Activated T-cell treated with anti-CD3 and anti-CD28 coated beads, Interleukin-2, amount 50 U/mL, for 24 hours (primary cell): ENCODE results near the gene EFHC1.

ENCODE experiments used
- DNase-seq: peaks from one replicate; pipeline ENCODE4 v3.0.0-alpha.2; 2020
- H3K27ac Mint-ChIP-seq: 2 replicates; pipeline ENCODE4 v1.8.0; 2020; ENCODE audit warnings: mild to moderate bottlenecking, mixed read lengths
- H3K27me3 Mint-ChIP-seq: 2 replicates; pipeline ENCODE4 v1.8.0; 2020; ENCODE audit warnings: mixed read lengths
- H3K36me3 Mint-ChIP-seq: 2 replicates; pipeline ENCODE4 v1.8.0; 2020; ENCODE audit warnings: low read depth, mixed read lengths
- H3K4me1 Mint-ChIP-seq: 2 replicates; pipeline ENCODE4 v1.8.0; 2020; ENCODE audit warnings: low read depth, mixed read lengths
- H3K4me3 Mint-ChIP-seq: 2 replicates; pipeline ENCODE4 v1.8.0; 2020; ENCODE audit warnings: mild to moderate bottlenecking, moderate library complexity, mixed read lengths
- H3K9me3 Mint-ChIP-seq: 2 replicates; pipeline ENCODE4 v1.8.0; 2020; ENCODE audit warnings: mixed read lengths

Gene EFHC1

DNA sequence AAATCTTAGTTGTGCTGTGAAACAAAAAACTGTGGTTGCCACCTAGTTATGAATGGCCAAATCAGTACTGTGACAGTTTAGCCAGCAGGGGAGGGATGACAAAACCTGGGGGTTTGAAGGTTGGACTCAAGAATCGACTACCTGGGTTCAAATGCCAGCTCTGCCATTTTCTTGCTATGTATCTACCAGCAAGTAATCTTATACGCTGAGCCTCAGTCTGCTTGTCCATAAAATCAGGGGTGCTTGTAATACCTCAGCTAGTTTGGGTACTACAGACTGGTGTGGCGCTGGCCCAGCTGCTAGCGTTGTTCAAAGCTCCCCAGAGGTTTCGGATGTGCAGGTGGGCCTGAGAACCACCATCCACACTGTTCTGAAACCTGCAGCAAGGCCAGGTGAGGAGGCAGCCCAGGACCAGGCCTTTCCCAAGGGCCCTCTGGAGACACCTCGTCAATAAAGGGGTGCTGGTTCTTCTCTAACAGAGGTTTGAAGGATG, 116.3 kb downstream of the EFHC1 start:
- Mint-ChIP-seq H3K9me3 (no peaks in the 10 kb centered on the region), H3K4me1 (peaks cover 45% of the 10 kb centered on the region), H3K27ac (no peak overlapping the region), H3K4me3 (no peak overlapping the region), H3K27me3 (no peaks in the 10 kb centered on the region), H3K36me3 (peaks cover 12% of the 10 kb centered on the region)
- no peak for DNase-seq

DNA sequence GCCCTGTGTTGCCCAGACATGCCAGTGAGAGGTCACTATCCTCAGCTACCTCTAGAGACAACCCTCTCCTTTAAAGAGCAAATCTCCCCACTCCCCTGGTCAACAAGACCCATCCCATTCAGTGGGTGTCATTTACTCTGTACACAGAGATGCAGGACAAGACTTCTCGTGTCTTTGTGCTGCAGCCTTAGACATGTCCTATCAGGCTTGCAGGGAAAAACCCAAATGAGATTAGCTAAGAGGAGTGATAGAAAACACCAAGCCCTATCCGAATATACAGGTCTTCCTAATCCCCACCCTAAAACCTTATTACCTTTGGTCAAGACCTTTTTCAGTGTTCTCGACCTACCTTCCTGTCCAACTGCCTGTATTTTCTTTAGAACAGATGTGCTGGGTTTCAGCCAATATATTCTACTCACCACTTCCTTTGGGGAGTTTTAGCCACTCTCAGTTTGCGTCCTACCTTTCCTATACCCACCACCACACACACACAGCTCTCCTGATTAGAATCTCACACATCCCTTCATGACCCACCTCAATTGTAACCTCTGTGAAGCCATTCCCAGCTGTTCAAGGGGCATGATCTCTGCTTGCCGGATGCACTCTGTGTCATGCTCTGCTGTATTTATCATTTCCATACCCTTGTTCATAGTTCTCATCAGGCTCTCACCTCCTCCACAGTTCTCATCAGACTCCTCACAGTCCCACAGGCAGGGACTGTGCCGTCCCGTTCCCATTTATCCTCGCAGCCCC, 117.0 kb downstream of the EFHC1 start:
- H3K4me1 Mint-ChIP-seq, result peaks cover 45% of the 10 kb centered on the region
- no peak for DNase-seq
- no peaks in the 10 kb centered on the region for H3K9me3 Mint-ChIP-seq
- peaks cover 12% of the 10 kb centered on the region for H3K36me3 Mint-ChIP-seq
- no peak overlapping the region for H3K4me3 Mint-ChIP-seq
- no peak overlapping the region for H3K27ac Mint-ChIP-seq
- no peaks in the 10 kb centered on the region for H3K27me3 Mint-ChIP-seq

DNA sequence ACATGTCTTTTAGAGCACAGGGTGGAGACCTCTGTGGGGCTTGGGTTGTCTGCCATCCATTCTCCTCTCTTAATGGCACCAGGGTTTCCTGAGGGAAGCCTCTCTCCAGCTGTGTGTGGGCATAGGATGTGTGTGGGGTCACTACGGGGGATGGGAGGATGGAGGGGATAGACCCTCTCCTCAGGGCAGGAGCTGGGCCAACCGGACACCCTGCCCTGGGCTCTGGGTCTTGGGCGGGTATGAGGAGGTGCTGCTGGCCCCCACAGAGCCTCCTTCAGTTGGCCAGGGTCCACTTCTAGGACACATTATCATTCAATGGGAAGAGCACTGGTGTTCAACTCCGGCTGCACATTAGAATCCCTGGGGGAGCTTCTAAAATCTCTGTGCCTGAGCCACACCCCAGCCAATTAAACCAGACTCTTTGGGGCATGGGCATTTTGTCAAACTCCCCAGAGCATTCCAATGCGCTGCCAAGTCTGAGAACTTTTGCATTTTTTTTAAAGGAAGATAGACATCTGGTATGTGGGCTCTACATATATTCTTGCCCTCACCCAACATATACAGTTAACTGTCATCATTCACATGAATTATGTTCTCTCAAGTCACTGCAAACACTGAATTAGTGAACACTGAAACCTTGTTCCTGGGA, 118.2 kb downstream of the EFHC1 start:
- Mint-ChIP-seq H3K9me3 (no peaks in the 10 kb centered on the region), H3K36me3 (peaks cover 12% of the 10 kb centered on the region), H3K27me3 (no peaks in the 10 kb centered on the region), H3K27ac (no peak overlapping the region), H3K4me3 (no peak overlapping the region), H3K4me1 (peaks cover 45% of the 10 kb centered on the region)
- no peak for DNase-seq

DNA sequence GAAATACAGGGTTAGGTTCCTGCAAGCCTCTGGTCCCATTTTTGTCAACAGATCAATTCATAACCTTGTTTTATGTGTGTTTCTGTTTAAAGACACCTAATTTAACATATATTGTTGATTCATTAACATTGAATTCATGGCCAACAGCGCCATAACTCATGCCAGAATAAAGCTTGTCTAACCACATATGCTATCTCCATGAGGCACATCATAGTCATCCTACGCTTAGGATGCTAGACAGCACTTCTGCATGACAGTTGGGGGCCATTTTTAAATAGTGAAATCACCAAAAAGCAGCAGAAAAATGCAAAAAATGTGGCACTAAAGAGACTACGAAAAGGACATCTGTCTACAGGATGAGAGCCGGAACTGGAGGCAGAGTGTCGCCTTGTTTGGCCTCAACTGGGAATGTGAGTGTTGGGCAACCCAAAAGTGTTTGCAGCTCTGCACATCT, 118.8 kb downstream of the EFHC1 start:
- Mint-ChIP-seq H3K27ac (no peak overlapping the region), H3K9me3 (no peaks in the 10 kb centered on the region), H3K4me1 (peaks cover 45% of the 10 kb centered on the region), H3K27me3 (no peaks in the 10 kb centered on the region), H3K4me3 (no peak overlapping the region), H3K36me3 (peaks cover 12% of the 10 kb centered on the region)
- no peak for DNase-seq

DNA sequence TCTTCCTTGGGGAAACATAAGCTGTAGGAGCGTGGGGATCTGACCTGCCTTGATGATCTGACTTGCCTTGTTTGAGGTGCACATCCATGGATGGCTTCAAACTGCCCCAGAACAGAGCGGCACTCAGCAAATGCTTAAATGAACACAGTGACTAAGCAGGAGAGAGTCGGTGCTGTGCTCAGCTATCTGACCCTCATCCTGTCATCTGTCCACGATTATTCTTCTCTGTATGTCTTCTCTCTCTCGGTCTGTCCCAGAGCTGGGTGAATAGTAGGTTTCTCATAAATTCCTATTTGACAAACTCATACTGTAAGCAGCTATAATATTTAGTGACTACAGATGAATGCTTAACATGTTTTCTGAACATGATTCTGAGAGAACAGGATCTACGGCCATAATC, 119.5 kb downstream of the EFHC1 start:
- no peak overlapping the region for H3K4me3 Mint-ChIP-seq
- no peak overlapping the region for H3K27ac Mint-ChIP-seq
- H3K36me3 Mint-ChIP-seq, result peaks cover 5% of the 10 kb centered on the region
- H3K27me3 Mint-ChIP-seq, result no peaks in the 10 kb centered on the region
- no peak for DNase-seq
- H3K9me3 Mint-ChIP-seq, result no peaks in the 10 kb centered on the region
- H3K4me1 Mint-ChIP-seq, result peaks cover 43% of the 10 kb centered on the region

DNA sequence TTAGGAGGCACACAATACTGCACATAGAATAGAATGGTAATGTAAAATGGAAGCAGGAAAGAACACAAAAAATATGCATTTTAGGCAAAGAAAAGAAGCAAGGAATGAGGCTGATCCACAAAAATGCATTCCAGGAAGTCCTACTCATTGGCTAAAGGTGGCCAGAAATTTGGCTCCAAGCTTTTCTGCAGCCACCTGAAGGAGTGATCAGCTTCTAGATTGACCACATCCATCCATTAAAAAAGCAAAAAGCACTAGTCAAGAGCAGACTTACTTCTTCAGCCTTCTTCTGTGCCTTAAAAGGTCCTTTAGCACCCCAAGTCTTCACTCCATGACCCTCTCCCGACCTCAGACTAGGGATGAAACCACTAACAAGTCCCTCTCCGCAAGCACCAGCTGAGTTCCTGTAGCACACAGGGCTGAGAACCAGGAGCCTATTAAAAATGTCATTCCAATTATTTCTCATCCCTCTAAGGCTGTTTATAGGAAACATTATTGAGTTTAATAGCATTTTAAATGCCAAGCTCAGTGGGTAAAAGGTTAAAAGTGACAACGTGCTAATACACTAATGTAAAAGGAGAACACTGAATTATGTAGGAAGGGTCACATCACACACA, 120.3 kb downstream of the EFHC1 start:
- Mint-ChIP-seq H3K9me3 (no peaks in the 10 kb centered on the region), H3K4me3 (no peak overlapping the region), H3K27ac (no peak overlapping the region), H3K27me3 (no peaks in the 10 kb centered on the region), H3K36me3 (no peaks in the 10 kb centered on the region), H3K4me1 (peaks cover 35% of the 10 kb centered on the region)
- DNase-seq, result no peak

DNA sequence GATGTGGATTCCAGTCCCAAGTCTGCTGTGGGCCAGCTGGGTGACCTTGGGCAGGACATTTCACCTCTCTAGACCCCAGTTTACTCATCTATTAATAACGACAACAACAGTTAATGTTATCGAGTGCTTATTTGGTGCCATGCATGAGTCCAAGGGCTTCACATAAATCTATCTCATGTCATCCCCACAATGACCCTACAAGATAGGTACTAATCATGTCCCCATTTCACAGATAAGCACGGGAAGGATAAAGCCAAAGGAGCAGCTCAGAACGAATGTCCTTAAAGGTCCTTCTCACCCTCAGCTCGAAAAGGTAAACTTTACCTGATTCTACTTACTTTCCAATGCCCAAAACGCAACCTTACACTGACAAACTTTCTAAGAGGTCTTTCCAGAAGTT, 121.0 kb downstream of the EFHC1 start:
- no peak overlapping the region for H3K4me3 Mint-ChIP-seq
- H3K9me3 Mint-ChIP-seq, result no peaks in the 10 kb centered on the region
- H3K4me1 Mint-ChIP-seq, result peaks cover 30% of the 10 kb centered on the region
- H3K27ac Mint-ChIP-seq, result no peak overlapping the region
- no peak for DNase-seq
- H3K36me3 Mint-ChIP-seq, result no peaks in the 10 kb centered on the region
- H3K27me3 Mint-ChIP-seq, result no peaks in the 10 kb centered on the region

DNA sequence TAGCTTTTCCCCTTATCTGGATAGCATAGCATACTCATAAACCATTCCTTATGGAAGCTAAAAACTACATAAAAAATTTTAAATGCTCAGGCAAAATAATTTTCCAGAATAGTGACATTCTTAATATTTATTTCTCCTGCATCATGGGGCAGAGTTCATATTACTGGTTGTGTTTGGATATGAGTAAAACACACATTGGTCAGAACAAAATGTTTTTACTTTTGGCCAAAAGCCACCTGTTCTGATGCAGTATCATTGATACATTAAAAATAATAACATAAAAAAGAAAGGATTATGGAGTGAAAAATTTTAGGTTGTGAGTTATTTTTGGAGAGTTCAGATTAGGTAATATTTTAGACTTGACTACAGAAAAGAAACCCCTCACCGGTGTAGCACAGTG, 123.1 kb downstream of the EFHC1 start:
- Mint-ChIP-seq H3K27ac (no peak overlapping the region), H3K4me3 (no peak overlapping the region), H3K27me3 (no peaks in the 10 kb centered on the region), H3K9me3 (no peaks in the 10 kb centered on the region), H3K36me3 (no peaks in the 10 kb centered on the region), H3K4me1 (peaks cover 17% of the 10 kb centered on the region)
- DNase-seq, result no peak

DNA sequence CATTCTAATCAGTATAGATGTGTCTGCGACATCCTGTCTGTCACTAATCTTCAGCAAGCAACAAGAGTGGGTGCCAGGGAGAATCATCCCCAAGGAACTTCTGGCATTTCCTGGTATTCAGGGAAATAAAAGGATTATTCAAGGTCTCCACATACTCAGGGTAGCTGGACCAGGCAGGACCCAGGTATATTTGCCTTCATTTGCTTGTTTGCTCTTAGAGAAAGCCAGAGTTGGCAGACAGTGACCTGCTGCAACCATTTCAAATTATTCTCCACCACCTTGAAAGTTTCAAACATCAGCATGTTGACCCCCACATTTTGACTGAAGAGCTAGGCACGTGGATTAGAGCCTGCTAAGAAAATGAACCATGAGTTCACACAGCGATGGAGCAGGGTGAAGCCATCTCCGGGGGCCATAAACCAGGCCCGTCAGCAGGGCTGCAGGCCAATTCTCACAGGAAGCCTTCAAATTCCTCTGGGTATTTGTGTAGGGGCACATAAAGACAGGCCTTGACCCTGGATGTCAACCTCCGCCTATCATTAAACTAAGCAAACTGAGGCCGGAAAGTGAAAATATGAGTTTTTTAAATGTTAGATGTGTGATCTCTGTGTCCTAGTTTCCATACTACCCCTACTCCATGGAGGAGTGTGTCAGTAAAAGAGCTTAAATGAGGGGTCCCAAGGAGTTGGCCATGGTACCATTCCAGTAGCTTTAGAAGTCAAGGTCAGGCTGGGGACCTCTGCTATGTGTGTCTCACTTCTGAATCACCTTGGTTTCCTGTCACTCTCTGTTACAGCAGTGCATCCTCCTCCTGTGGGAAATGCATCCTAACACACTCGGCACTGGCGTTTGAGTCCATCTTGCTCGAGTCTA, 123.8 kb downstream of the EFHC1 start:
- Mint-ChIP-seq H3K27ac (no peak overlapping the region), H3K4me1 (peaks cover 11% of the 10 kb centered on the region), H3K36me3 (no peaks in the 10 kb centered on the region), H3K4me3 (no peak overlapping the region), H3K9me3 (no peaks in the 10 kb centered on the region), H3K27me3 (no peaks in the 10 kb centered on the region)
- no peak for DNase-seq

DNA sequence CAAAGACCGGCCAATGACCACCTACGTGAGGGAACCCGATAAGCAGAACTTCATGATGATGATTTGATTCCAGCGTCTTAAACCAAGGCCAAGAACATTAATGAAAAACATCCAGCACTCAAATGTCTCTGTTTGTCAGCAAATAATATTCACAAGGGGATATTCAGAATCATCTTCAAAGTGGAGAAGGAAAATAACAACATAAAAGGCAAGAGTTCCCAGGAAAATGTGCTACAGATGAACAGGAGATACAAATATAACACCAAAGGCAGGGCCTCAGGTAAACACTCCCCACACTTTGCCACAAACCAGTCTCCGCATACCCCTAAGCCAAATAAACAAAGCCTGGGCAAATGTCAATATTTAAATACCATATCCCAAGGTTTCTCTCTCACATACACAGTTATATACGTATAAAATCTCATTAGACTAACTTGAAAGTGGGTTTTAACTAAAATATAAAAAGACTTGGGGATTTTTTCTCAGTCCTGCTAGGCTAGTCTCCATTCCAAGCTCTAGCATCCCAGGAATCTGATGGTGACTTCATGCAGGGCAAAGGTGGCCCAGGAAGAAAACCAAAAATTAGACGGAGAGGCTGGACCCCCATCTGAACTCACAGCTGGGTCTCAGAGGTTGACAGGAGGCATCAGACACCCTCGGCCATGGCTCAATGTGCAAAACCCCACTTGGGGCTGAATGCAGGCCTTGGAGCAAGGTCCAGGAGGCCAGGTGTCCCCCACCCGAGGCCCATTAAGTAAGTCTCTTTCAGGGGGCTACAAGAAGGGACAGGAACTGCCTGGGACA, 124.7 kb downstream of the EFHC1 start:
- peaks cover 11% of the 10 kb centered on the region for H3K4me1 Mint-ChIP-seq
- DNase-seq, result no peak
- no peak overlapping the region for H3K4me3 Mint-ChIP-seq
- H3K27me3 Mint-ChIP-seq, result no peaks in the 10 kb centered on the region
- H3K27ac Mint-ChIP-seq, result no peak overlapping the region
- H3K9me3 Mint-ChIP-seq, result no peaks in the 10 kb centered on the region
- H3K36me3 Mint-ChIP-seq, result no peaks in the 10 kb centered on the region

DNA sequence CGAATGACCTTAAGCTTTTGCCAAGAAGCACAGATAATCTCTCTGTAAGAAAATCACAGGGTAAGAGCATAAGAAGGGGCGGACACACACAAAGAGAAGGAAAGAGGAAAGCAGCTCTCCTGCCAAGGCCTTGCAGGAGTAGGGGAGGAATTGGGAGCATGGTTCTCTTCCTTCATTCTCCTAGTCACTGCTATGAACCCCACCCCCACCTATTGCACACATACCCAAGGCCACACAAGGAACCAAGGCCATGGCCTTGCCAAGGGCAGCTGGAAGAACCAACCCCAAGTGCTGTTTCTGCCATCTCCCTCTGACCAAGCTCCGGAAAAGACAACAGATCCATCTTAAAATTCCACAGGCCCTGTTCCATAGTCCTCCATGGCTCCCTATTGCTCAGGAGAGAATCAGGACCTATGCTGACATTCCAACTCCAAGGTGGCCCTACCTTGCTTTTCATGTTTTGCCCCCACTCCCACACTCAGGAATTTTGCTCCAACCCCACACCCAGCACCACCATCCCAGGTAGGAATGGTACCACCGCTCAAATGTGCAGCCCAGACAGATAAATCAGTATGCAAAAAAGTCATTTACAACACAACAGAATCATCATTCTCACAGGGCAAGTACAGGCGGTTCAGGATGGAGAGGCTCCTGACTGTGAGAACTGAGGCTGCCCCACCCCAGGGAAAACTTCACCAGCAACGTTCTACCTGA, 125.4 kb downstream of the EFHC1 start:
- Mint-ChIP-seq H3K4me1 (peaks cover 13% of the 10 kb centered on the region), H3K27ac (no peak overlapping the region), H3K36me3 (no peaks in the 10 kb centered on the region), H3K9me3 (no peaks in the 10 kb centered on the region), H3K4me3 (no peak overlapping the region), H3K27me3 (no peaks in the 10 kb centered on the region)
- no peak for DNase-seq

DNA sequence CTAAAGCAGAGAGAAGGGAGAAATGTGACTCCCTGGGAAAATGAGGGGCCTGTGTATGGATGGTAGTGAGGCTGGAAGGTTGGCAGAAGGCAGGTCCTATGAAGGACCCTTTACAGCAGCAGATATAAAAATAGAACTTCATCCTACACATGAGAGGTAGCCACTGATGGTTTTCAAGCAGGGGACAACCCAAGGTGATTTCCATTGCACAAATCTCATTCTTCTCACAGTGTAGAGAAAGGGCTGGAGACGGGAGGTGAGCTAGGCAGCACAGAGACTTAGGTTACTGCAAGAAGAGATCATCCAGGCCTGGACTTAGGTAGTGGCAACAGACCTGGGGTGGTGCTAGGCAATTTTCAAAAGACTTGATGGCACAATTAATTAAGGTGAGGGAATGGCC, 126.0 kb downstream of the EFHC1 start:
- no peaks in the 10 kb centered on the region for H3K36me3 Mint-ChIP-seq
- H3K27me3 Mint-ChIP-seq, result no peaks in the 10 kb centered on the region
- peaks cover 15% of the 10 kb centered on the region for H3K4me1 Mint-ChIP-seq
- H3K9me3 Mint-ChIP-seq, result no peaks in the 10 kb centered on the region
- H3K4me3 Mint-ChIP-seq, result no peak overlapping the region
- H3K27ac Mint-ChIP-seq, result no peak overlapping the region
- no peak for DNase-seq

DNA sequence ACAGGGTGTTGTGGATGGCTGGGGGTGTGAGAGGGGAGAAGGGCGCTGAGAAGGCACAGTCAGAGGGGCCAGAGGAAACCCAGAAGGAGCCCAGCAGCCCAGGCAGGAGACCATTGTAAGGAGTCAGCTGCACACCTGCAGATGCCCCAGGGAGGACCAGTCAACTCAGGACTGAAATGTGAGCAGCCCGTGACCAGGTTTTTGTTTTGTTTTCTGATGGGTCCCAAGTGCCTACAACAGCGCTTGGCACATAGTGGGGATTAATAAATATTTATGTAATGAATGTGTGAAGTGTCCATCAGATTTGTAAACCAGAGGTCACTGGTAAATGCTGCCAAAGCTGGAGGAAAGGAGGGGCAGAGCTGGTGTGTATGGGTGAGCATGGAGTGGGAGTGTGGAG, 126.5 kb downstream of the EFHC1 start:
- DNase-seq, result no peak
- Mint-ChIP-seq H3K27ac (no peak overlapping the region), H3K4me1 (peaks cover 18% of the 10 kb centered on the region), H3K36me3 (no peaks in the 10 kb centered on the region), H3K9me3 (no peaks in the 10 kb centered on the region), H3K4me3 (no peak overlapping the region), H3K27me3 (no peaks in the 10 kb centered on the region)
